ENCODE measurements around the gene RIMS1.
"Not testable (repeated sequence)": the region's sequence is repeated elsewhere in the genome, so short reads cannot be mapped to it uniquely, and the experiment has no call there.

The RIMS1 gene

DNA sequence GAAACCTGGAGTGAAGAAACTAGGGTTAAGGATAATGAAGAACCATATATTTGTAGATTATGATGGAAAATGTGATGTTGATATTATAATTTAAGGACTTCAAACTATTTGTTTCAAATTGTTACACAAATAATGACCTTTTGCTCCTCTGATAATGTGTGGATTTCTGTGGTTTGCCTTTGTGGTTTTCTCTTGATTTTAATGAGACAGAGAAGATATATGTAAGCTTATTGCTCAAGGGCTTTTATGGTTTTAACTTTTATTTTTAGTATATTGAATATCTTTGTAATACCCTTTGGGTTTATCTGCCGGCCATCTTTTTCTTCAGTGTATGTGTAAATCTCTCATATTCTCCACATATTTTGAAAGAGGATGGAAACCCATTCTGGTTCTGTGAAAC is 362.3 kb downstream of the RIMS1 start:
- no peak for DNase-seq (ENCODE audit: low spot score)

DNA sequence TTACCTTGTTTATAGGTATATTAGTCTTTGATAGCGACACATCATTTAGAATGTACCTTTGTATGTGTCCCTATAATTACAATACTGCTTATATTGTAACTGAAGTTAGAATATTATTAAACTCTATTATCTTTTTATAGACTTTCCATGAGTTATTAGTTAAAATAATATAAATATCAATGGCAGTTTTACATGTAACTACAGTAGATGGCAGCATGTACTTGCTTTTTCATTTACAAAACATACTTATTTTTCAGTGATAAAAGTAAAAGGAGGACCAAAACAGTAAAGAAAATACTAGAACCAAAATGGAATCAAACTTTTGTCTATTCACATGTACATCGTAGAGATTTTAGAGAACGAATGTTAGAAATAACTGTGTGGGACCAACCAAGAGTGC is 364.3 kb downstream of the RIMS1 start:
- DNase-seq (ENCODE audit: low spot score): no peak

DNA sequence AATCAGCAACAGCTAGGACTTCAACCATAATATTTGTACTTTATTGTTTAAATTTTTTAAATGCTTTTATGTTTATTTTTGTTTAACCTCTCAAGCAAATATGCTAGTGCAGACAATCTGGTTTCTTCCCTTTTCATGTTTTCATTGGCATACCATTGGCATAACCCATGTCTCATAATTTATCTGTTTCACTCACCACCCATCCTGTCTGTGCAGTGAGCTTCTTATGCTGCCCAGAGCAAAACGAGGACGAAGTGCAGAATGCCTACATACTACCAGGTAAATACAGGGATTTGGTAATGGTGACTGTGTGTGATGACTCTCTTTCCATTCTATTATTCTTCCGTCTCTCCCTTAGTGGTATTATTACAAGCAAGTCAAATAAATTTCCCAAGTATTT is 374.1 kb downstream of the RIMS1 start:
- DNase-seq (ENCODE audit: low spot score): no peak

DNA sequence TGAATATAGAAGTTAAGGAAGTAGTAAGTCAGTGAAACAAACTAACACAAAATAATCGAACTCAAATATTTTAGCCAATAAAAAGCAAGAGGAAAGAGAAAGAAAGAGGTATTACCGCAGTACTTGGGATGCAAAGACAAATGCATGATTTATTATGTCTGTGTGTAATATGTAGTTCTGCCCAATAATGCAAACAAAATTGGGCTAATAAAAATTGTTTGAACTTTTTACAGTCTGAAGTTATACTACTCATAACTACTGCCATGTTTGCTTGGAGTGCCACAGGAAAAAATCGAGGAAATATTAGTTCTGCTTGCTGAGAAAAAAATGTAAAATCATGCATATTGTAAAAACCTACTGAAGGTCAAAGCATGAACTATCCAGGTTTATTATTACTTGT is 375.2 kb downstream of the RIMS1 start:
- DNase-seq (ENCODE audit: low spot score): no peak

DNA sequence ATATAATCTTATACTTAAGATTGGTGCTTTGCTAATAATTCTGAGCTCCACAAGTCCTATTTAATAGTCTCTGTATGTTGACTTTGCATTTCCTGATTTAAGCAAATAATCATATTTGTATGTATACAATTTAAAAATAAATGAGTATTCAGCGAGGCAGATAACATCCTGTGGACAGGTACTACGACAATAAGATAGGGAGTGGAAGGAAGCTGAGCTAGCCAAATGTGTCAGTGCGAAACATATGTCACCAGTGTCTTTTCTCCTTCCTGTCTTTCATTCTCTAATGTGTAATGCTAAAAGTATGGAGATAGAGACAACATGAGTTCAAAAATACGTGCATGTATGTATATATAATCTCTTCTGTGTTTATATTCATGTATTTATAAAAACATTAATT is 375.9 kb downstream of the RIMS1 start:
- no peak for DNase-seq (ENCODE audit: low spot score)

DNA sequence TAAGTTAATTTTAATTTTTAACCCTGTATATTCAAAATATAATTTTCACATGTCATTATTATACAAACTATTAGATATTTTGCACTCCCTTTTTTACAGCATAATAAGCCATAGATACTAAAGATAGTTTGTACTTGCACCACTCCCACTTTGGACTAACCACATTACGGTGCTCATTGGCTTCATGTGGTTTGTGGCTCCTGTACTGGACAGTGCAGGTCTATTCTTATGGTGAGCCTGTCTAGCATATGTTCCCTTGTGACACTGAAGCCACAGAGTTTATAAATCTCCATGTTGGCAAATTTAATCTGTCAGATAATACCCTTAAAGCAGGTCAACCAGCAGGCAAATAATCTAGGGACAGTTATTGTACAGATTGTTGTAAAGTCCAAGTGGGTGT is 381.1 kb downstream of the RIMS1 start:
- DNase-seq (ENCODE audit: low spot score): no peak

DNA sequence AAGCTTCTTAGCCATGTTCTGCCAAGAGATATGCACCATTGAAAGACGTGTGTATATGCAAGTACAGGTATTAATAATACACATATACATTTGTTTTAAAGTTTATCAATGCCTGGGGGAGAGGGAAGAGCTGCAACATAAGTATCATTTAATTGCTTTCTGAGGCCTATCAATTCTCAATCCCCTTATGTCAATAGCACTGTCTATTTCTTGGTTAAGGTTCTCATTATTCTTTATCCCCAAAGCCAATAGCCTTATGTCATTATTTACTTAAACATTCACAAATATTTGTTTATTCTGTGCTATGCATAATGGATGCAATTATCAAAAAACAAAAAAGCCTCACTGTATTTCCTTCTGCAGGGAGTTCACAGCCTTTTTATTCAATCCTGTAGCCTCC is 385.2 kb downstream of the RIMS1 start:
- DNase-seq (ENCODE audit: low spot score): no peak

DNA sequence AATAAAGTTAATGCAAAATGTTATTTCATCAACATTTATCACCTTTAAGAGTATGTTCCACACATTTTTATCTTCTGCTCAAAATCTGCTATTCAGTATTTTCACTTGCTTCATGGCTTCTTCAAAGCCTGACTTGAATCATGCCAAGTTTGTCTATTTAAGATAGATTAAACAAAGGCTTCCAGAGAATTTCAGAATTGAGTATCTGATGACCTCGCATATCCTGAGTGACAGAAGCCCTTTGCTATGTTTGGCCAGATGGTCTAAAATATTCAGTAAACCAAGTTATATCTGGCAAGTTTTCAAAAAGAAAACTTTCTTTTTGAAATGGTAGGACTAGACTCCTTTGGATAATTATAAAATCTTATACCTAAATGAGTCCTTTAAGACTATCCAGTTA is 386.6 kb downstream of the RIMS1 start:
- no peak for DNase-seq (ENCODE audit: low spot score)

DNA sequence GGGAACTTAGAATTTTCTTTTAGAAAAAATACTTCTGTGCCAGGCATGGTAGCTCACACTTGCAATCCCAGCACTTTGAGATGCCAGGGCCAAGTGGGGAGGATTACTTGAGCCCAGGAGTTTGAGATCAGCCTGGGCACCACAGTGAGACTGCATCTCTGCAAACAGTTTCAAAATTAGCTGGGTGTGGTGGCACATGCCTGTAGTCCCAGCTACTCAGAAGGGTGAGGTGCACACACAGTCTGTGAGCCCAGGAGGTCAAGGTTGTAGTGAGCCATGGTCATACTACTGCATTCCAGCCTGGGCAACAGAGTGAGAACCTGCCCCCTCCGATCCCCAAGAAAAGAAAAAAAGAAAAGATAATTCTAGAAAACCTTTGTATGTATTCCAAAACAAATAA is 389.5 kb downstream of the RIMS1 start:
- no peak for DNase-seq (ENCODE audit: low spot score)

DNA sequence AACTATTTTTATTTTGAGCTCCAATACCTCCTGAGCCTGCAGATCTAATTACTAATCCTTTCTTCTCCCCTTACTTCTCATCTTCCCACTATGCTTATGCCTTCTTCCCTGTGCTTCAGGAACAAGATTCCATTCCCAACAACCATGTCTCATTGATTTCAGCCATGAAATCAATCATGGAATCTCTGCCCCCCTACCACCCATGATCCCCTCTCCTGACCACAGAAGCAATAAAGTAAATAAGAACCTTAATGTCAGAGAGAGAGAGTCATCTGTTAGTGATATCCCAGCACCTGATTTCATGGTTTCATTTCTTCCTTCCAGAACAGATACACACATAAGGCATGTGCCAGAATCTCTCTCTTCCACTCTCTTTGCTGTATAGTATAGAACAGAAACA is 395.9 kb downstream of the RIMS1 start:
- DNase-seq (ENCODE audit: low spot score): no peak

DNA sequence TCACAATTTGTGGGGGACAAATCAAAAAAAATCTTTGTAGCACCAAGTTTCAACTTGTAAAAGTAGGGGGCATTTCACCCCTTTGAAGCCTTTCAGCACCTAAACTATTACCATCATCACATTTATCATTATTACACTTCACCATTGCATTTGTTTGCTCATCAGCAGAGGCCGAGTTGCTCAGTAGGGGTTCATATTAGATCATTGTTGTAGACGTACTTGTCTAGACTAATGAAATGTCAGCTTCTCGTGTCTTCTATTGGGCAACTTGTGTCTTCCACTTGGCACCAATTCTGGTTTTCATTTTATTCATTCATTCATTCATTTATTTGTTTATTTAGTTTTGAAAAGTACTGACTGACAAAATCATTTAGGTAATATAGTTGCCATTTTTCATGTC is 397.2 kb downstream of the RIMS1 start:
- DNase-seq (ENCODE audit: low spot score): no peak

DNA sequence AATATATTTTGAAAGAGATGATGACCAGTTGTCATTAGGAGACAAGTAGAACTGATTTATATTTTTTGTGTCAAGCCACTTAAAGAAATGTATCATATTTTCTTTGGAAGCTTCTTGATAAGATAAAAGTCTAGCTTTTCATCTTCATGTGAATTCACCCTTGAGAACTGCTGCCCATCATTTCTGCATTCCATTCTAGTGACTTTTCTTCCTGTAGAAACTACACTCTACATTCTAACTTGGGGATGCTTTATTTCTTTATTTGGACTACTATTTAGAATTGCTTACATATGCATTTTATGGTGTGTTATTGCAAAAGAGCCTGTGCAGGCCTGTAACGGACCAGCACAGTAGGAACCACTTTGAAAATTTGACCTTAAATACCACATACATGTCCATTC is 400.6 kb downstream of the RIMS1 start:
- DNase-seq (ENCODE audit: low spot score): peak; percentile 9

DNA sequence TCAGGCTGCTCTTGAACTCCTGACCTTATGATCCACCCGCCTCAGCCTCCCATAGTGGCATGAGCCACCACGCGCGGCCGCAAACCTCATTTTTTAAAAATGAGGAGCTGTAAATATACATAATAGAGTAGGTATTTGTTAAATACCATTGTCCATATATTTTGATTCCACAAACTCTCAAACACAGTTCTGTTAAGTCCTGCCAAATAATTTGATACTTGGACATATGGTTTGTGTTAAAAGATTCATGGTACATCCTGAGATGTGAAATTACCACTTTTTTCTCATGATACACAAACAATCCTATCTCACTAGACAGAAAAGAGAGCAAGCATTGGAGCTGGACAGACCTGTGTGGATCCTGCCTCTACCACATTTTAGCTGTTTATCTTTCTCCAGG is 401.5 kb downstream of the RIMS1 start:
- DNase-seq (ENCODE audit: low spot score): no peak

DNA sequence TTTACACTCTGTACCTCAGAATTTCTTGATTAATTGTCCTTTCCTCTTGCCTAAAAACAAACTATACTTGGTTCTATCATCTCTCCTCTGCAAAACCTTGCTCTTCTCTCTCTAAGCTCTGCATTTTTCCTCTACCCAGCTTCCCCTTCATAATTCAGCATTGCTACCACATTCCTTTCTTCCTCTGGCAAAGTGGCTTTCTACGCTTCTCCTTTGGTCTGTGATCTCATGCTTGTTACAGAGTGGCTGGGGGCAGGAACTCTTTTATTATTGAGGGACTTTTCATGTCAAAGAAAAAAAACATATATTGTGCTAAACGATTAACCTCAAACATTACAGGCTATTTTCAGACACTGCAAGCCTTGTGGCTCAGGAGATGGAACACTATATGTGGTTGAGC is 402.2 kb downstream of the RIMS1 start:
- no peak for DNase-seq (ENCODE audit: low spot score)

DNA sequence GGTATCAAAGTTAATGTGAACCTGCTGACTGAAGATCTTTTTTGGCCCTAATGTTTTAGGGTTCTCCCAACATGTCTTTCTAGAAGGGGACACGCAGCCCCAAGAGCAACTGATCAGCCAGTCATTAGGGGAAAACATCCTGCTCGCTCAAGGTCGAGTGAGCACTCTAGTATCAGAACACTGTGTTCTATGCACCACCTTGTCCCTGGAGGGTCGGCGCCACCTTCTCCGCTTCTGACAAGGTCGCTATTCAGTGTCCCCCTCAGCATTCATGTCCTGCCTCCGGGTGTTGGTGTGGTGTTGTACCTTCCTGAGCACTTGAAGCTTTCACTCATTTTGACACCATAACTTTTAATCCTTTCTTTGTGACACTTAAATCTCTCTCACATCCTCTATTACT is 404.3 kb downstream of the RIMS1 start:
- DNase-seq (ENCODE audit: low spot score): no peak

DNA sequence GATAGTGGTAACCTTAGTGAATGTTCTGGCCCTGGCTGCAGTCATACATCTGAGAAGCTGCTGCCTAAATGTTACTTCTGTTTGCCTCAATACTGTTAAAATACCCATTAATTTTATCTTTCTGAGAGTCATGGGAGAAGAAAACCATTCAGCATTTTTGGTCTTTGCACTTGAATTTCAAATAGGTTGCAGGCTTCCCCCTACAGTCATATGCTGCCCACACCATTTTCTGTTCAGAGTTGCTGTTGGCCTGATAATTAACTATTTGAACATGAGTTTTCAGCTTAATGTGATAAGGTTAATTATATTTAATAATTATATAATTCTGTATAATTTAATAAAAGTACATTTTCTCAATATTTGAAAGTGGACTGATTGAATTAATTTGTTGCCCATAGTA is 410.0 kb downstream of the RIMS1 start:
- no peak for DNase-seq (ENCODE audit: low spot score)

DNA sequence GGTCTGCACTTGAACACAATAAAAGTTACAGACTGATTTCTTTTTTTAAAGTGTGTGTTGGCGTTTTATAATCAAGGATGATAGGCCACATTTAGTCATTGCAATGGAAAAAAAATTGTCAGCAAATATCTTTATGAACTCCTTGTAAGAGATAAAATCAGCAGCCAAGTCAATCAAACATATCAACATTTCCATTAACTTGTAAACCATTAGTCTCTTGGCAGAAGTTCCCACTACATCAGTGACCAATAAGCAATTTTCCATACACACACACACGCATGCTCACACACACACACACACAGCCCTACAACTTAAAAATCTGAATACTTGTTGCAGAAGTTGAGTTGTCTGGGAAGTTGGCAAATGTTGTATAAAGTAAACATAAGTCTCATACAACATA is 419.6 kb downstream of the RIMS1 start:
- DNase-seq (ENCODE audit: low spot score): no peak

DNA sequence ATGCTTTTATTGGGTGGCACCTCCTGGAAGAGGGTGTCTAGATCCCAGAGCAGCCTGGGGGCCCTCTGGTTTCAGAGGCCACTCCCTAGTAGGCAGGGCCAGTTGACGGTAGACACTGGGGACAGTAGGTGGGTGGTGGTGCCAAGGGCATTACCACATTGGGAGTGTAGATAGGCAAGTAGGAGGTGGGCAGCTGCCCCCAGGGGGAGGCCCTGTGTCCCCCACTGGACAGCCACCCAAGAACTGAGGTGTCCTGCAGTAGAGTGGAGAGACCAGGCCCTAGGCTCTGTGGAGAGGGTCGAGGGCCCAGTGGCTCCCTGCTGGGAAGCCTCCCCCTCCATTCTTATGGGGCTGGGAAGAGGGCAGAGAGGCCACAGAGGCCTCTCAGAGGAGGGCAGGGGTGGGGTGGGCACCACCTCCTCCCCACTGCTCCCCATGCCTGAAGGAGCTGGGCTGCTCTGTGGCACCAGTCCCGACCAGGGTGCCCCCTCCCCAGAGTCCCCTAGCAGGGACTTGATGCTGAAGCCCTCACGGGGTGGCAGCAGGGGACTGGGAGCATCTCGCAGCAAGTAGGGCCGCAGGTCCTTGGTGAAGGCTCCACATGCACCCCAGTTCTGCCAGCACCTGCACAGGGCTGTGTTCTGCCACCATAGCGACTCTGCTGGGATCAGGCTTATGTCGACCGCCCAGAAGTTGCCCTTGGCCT is 430.5 kb downstream of the RIMS1 start:
- DNase-seq (ENCODE audit: low spot score): no peak

DNA sequence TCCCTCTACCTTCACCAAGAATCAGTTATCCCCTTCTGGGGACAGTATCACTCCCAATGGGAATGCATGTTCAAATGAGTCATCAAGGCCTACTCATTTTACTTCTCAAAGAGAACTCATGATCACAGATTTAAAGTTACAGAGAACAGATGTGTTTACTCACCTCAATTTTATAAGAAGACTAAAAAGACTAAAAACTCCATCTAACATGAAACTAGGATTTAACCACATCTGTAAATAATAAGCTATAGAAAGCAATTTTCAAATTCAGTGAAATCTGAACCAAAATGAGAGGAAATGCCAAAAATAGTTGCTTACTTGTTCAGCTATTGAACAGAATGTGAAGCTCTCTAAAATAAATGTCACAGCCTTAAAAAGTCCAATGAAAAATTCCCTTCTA is 435.4 kb downstream of the RIMS1 start:
- peak; percentile 8 for DNase-seq (ENCODE audit: low spot score)

DNA sequence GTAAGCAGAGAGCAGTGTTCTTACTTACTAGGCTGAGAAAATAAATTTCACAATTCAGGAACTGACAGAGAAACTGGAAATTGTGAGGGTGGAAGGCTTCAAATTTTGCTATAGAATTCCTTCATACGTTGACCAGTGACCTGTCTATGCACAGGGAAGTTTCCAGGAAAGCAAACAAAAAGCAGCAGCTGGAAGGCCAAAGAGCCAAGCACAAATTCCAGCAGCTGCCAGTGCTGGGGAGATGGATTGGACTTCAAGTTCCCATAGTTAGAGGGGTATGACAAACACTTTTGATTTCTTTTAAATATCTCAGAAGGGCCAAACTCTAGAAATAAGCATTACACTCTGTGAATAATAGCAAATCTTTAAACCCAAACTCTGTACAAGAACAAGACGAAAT is 436.4 kb downstream of the RIMS1 start:
- no peak for DNase-seq (ENCODE audit: low spot score)

DNA sequence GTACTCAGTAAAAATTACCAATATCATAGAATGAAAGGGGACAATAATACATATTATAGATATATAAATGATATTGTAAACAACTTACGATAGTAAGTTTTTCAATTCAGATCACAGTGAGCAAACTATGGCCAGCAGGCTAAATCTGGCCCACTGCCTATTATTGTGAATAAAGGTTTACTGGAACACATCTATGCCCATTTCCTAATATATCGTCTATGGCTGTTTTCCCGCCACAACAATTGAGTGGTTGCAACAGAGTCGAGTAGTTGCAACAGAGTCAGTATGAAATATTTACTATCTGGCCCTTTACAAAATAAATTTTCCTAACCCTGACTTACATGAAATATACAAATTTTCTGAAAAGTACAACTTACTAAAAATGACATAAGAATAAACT is 438.2 kb downstream of the RIMS1 start:
- DNase-seq (ENCODE audit: low spot score): no peak

DNA sequence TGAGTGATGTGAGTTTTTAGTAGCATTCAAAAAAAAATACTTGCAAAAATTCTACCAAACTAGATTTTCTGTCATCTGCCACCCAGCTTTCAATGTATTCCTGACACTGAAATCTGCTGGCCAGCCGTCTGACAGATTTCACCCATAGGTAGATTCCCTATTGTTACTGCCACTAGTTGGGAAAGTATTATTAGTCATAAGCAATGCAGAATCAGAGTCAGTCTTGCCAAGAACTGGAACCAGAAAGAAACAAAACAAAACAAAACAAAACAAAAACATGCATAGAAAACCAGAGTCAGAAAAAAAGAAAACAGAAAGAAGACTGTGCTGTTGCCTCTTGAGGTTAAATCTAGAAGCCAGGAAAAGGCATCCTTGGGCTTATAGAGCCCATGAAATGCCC is 442.4 kb downstream of the RIMS1 start:
- no peak for DNase-seq (ENCODE audit: low spot score)

DNA sequence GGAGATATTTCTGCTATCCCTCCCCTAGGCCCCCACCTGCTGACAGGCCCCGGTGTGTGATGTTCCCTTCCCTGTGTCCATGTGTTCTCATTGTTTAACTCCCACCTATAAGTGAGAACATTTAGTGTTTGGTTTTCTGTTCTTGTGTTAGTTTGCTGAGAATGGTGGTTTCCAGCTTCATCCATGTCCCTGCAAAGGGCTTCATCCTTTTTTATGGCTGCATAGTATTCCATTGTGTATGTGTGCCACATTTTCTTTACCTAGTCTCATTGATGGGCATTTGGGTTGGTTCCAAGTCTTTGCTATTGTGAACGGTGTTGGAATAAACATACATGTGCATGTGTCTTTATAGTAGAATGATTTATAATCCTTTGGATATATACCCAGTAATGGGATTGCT is 448.9 kb downstream of the RIMS1 start:
- not testable (repeated sequence) for DNase-seq (ENCODE audit: low spot score)

DNA sequence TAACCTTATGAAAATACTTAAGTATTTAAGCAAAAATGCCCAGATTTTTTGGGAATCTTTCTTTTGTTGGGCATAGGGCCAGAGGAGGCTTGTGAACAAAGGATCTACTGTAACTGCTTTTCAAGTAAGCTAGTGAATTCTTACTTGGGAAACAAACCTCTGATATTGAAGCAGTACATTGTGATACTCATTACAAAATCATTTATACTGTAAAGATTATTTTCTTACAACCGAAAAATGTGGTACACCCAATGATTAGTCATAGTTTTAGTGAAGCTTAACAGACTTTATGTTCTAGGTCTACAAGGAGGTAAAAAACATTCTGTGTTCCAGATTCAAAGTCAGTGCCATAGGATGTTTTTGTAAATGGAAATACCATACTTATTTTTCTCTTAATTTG is 462.6 kb downstream of the RIMS1 start:
- DNase-seq (ENCODE audit: low spot score): peak; percentile 49

Measured in COLO829 (cell line).